Lung (tissue), 12 donors: Measurements from ENCODE around the gene NHLH2. TPM values are rescaled to one million over a fixed set of nuclear protein-coding genes. Genes with fewer than 3 reads are reported as not detected.

Experiments
- ATAC-seq: fragments of 200-7000 bp; cut with Tn5 transposase; one replicate; pipeline ENCODE4 v1.9.1; 2020; ENCODE audit warnings: moderate number of reproducible peaks; ENCODE audit not compliant: insufficient read depth, low FRiP score
- DNase-seq, 3 donors: peaks; one replicate each; pipeline ENCODE4 v3.0.0-alpha.2; 2013 to 2017
- H3K27ac ChIP-seq, 2 donors: one replicate each; pipeline ENCODE4 v1.5.1; 2013; ENCODE audit warnings: mild to moderate bottlenecking in 2 of 2, moderate library complexity in 2 of 2, control low read depth in 1 of 2, inconsistent platforms in 1 of 2, low read depth in 1 of 2, low read length in 1 of 2
- H3K27me3 ChIP-seq, 3 donors: one replicate each; pipeline ENCODE4 v1.5.1; 2013; ENCODE audit warnings: low read length in 2 of 3; ENCODE audit not compliant: control insufficient read depth in 3 of 3, insufficient read depth in 3 of 3
- H3K36me3 ChIP-seq, 4 donors: one replicate each; pipeline ENCODE4 v1.5.1; 2013; ENCODE audit warnings: low read length in 4 of 4, mild to moderate bottlenecking in 1 of 4, moderate library complexity in 1 of 4; ENCODE audit not compliant: control insufficient read depth in 4 of 4, insufficient read depth in 4 of 4
- H3K4me1 ChIP-seq, 5 donors: one replicate each; pipeline ENCODE4 v1.5.1; 2013; ENCODE audit warnings: low read length in 5 of 5, mild to moderate bottlenecking in 2 of 5, moderate library complexity in 1 of 5; ENCODE audit not compliant: control insufficient read depth in 5 of 5, insufficient read depth in 5 of 5
- H3K4me3 ChIP-seq: one replicate; pipeline ENCODE4 v1.5.1; 2013; ENCODE audit warnings: mild to moderate bottlenecking, control low read depth, moderate library complexity
- H3K9ac ChIP-seq, 2 donors: one replicate each; pipeline ENCODE4 v1.5.1; 2013; ENCODE audit warnings: low read length in 2 of 2, control low read depth in 1 of 2; ENCODE audit not compliant: insufficient read depth in 1 of 2
- H3K9me3 ChIP-seq, 4 donors: one replicate each; pipeline ENCODE4 v1.5.1; 2013; ENCODE audit warnings: low read length in 3 of 4, mild to moderate bottlenecking in 1 of 4, moderate library complexity in 1 of 4; ENCODE audit not compliant: control insufficient read depth in 4 of 4, insufficient read depth in 3 of 4
- WGBS, 2 donors: extraction: QIAGEN DNeasy Blood & Tissue Kit; methylation state at CpG; one replicate each; pipeline ENCODE4 v1.1.7; 2013; 5-methylcytosine and 5-hydroxymethylcytosine counted together
- polyA plus RNA-seq, 2 donors: library from polyadenylated mRNA; stranded (reverse); fragments of 200-250 nt; gene quantifications; one replicate each; pipeline ENCODE4 v1.2.1, GENCODE V29; 2013
- total RNA-seq, 2 donors: library from RNA; depleted of rRNA in 1 of 2; stranded (reverse); fragments of >200 nt in 1 of 2; gene quantifications; one replicate each; pipeline ENCODE4 v1.2.1, GENCODE V29; 2014 to 2021
- TF ChIP-seq, protein P1 (sequence below): IDR thresholded peaks from 2 replicates; pipeline ENCODE4 v1.5.1; 2012; ENCODE audit warnings: mild to moderate bottlenecking; ENCODE audit errors: control extremely low read depth, extremely low read depth
- donor health status: control.
- donor health status: control.
- donor health status: Bipolar disorder and iron deficiency.
- donor health status: healthy.
- donor health status: DM: yes; HTN: yes; CAD: no.

NHLH2 gene
- total and polyA plus RNA-seq, 4 donors, result 0.04 to 0.18 TPM; not detected in 2

DNA sequence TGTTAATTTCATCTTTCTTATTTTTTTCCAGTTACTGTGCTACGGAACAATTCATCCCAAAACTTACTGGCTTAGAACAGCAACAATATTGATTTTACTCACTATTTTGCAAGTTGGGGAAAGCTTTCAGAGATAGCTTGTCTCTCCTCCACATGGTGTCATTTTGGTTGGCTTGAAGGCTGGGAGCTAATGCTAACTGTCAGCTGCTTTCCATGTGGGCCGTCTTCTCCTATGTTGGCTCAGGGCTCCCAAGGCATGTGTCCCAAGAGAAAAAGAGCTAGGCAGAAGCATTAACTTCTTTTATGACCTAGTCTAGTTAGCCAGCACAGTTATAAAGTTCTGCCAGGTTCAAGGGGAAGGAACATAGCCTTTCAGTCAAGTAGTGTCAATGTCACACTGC lies 38.5 kb downstream of the NHLH2 start:
- H3K4me3 ChIP-seq, result no peak overlapping the region

DNA sequence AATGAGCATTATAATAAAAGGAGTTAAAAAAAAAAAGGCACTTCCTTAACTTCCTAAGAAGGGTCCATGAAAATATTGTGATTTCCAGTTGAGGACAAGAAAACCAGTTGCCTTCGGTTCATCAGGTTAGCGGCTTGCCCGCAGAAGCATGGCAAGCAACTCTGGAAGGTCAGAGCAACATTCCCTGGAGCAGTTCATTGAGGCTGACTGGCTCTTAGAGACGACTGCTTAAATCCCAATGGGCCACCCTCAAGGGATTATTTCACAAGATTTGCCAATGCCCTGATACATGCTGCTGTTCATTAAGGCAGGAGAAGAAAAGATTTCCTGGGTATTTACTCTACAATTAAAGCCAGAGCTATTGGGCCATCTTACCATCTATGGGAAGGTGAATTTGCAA lies 43.4 kb downstream of the NHLH2 start:
- Histone ChIP-seq H3K27me3 (no peaks in the 10 kb centered on the region), H3K9me3 (no peaks in the 10 kb centered on the region), H3K4me1 (peaks cover 0 to 9% (median 0%) of the 10 kb centered on the region in 5 donors), H3K27ac (no peak overlapping the region), H3K36me3 (no peaks in the 10 kb centered on the region), H3K4me3 (no peak overlapping the region), H3K9ac (no peak overlapping the region)
- ATAC-seq (no peak), DNase-seq (no peak)
- WGBS, 2 donors, result 92 to 94% methylated on average over 4 of the region's 4 CpGs
- TF ChIP-seq, protein P1, sequence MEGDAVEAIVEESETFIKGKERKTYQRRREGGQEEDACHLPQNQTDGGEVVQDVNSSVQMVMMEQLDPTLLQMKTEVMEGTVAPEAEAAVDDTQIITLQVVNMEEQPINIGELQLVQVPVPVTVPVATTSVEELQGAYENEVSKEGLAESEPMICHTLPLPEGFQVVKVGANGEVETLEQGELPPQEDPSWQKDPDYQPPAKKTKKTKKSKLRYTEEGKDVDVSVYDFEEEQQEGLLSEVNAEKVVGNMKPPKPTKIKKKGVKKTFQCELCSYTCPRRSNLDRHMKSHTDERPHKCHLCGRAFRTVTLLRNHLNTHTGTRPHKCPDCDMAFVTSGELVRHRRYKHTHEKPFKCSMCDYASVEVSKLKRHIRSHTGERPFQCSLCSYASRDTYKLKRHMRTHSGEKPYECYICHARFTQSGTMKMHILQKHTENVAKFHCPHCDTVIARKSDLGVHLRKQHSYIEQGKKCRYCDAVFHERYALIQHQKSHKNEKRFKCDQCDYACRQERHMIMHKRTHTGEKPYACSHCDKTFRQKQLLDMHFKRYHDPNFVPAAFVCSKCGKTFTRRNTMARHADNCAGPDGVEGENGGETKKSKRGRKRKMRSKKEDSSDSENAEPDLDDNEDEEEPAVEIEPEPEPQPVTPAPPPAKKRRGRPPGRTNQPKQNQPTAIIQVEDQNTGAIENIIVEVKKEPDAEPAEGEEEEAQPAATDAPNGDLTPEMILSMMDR, result no peak

More for the DNA sequence above, 38.5 kb downstream of the NHLH2 start:
- no peak overlapping the region for H3K9ac ChIP-seq
- no peak for DNase-seq
- TF ChIP-seq, protein P1, result no peak
- no peak for ATAC-seq
- H3K27ac ChIP-seq, result no peak overlapping the region
- H3K27me3 ChIP-seq, result no peaks in the 10 kb centered on the region
- H3K36me3 ChIP-seq, result no peaks in the 10 kb centered on the region
- 87 to 88% methylated on average over 2 of the region's 2 CpGs for WGBS, 2 donors
- no peaks in the 10 kb centered on the region for H3K9me3 ChIP-seq
- peaks cover 0 to 3% (median 0%) of the 10 kb centered on the region in 5 donors for H3K4me1 ChIP-seq

DNA sequence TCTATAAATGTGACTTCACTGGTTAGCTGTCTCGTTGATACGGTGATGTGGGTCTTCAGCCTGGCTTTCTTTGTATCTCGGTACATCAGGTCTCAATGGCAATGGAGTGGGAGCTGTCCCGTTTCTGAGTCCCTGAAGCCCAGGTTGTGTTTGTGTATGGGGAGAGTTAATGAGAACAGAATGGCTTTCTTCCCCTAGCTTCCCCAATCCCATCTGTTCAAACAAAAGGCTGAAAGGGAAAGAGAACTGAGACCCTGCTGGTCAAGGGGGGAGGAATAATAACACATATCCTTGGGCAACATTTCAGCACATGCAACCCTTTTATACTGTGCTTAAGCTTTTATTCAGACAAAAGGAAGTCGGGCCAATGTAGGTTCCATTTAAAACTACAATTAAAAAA lies 44.0 kb downstream of the NHLH2 start:
- Histone ChIP-seq H3K9ac (no peak overlapping the region), H3K9me3 (no peaks in the 10 kb centered on the region), H3K36me3 (no peaks in the 10 kb centered on the region), H3K4me1 (peaks cover 0 to 9% (median 0%) of the 10 kb centered on the region in 5 donors), H3K4me3 (no peak overlapping the region), H3K27me3 (no peaks in the 10 kb centered on the region), H3K27ac (no peak overlapping the region)
- ATAC-seq, result no peak
- 70 to 72% methylated on average over 5 of the region's 5 CpGs for WGBS, 2 donors
- DNase-seq, result no peak
- TF ChIP-seq, protein P1, result no peak

DNA sequence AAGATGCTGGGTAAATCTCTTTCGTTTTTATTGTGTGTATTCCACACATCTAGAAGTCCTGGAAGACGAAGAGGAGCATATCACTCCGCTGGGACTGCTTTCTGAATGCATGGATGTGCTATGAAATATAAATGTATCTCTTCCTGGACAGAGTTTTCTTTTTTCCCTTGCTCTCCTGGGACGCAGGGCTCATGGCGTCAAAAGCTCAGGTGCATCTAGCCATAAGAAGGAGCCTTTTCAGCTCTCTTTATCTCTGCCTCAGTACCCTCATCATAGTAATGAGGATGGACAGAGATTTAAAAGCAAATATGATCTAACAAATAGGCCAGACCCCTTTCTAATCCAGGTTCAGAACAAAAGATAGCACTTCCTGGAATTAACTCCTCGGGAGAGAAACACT lies 44.9 kb downstream of the NHLH2 start:
- Histone ChIP-seq H3K4me1 (peaks cover 0 to 9% (median 0%) of the 10 kb centered on the region in 5 donors), H3K36me3 (no peaks in the 10 kb centered on the region), H3K27me3 (no peaks in the 10 kb centered on the region), H3K9me3 (no peaks in the 10 kb centered on the region), H3K27ac (no peak overlapping the region), H3K4me3 (no peak overlapping the region), H3K9ac (no peak overlapping the region)
- no peak for ATAC-seq
- TF ChIP-seq, protein P1, result no peak
- no peak for DNase-seq
- 78 to 88% methylated on average over 6 of the region's 6 CpGs for WGBS, 2 donors
